T1000 (cell line): ENCODE measurements around the gene TUG1.
A peak's percentile ranks its signal among the peaks of the same experiment; 100 is the strongest.

Source experiments
- DNase-seq: peaks from one replicate; lab custom pipeline; 2025; ENCODE audit warnings: mixed read lengths; lab: John Stamatoyannopoulos, UW

The TUG1 gene

DNA sequence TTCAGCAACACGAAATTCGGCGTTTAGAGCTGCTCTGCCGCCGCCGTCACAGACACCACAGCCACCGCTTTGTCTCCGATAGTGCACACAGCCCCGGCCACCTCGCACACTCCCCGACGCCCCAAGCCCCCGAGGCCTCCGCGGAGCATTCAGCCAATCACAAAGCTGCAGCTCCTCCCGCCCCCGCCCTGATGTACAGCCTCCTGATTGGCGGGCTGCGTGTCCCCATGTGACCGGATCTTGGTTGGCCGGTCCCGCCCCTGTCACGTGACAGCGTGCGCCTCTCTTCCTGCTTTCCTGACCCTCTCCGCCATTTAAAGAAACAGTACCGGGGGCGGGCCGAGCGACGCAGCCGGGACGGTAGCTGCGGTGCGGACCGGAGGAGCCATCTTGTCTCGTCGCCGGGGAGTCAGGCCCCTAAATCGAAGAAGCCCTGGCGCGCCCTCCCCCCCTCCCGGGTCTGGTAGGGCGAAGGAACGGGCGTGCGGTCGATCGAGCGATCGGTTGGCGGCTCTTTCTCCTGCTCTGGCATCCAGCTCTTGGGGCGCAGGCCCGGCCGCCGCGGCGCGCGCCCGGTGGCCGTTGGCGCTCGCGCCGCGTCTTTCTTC, at the start of gene TUG1:
TUG1 (plus strand) TSS at position 342 of the 608 bp plus-strand sequence.
- peak; percentile 94 for DNase-seq

DNA sequence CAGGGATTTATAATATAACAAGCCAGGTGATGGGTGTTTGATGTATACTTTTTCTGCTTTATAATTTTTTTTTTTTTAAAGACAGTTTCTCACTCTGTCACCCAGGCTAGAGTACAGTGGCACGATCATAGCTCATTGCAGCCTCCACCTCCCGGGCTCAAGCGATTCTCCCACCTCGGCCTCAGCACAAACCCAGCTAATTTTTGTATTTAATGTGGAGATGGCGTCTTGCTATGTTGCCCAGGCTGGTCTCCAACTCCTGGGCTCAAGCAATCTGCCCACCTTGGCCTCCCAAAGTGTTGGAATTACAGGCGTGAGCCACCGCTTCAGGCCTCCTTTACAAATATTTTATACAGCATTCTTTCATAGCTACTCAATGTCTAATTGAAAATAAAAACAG, 49.1 kb upstream of the TUG1 start:
- DNase-seq: no peak

- peak; percentile 65 for DNase-seq
Measured at GRCh38 chr22:30920407-30920806, 48.7 kb upstream of the TUG1 start.

DNA sequence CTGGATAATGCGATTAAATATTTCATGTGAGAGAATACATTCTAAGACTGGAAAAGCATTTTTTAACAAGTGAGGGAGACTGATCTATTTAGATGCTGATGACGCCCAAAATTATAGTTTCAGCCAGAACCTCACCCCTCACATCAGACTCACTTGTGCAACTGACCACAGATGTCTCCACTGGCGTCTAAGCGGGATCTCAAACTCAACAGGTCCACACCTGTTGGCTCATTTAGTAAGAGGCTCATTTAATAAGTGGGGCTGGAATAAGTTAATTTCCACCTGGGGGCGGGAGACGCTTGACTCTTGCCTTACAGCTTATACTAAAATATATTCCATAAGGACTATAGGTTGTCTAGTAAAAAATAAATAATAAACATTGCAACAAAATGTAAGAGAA, 48.0 kb upstream of the TUG1 start:
- DNase-seq: no peak

- no peak for DNase-seq
Measured at GRCh38 chr22:30922151-30922611, 46.9 kb upstream of the TUG1 start.

DNA sequence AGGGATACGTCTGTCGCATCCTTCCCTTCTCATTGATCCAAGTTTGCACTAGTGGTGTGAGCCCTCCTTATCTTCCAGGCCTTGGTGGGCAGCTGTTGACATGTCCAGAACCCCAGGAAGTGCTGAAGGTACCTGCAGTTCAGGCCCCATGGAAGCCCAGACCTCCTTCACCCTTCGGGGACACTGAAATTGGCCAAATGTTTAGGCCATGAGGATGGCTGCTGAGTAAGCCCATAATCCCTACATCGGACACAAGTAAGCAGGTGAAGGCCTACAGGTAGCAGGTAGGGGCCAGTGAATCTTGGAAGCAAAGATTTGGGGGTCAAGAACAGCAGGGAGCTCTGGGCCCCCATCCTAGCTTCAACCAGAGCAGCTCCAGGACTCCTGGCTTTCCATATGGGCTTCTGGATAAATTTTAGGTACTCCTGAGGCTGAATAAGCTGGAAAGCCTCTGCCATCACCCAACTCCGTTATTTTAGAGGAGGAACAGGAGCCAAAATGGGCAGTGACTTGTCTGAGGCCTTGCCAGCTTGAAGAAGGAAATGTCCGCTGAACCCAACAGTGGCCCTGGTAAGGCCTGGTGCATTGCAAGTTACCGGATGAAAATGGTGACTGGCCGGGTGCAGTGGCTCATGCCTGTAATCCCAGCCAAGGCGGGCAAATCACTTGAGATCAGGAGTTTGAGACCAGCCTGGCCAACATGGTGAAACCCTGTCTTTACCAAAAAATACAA, 45.7 kb upstream of the TUG1 start:
- DNase-seq: no peak

- DNase-seq: no peak
Measured at GRCh38 chr22:30925667-30926066, 43.4 kb upstream of the TUG1 start.

DNA sequence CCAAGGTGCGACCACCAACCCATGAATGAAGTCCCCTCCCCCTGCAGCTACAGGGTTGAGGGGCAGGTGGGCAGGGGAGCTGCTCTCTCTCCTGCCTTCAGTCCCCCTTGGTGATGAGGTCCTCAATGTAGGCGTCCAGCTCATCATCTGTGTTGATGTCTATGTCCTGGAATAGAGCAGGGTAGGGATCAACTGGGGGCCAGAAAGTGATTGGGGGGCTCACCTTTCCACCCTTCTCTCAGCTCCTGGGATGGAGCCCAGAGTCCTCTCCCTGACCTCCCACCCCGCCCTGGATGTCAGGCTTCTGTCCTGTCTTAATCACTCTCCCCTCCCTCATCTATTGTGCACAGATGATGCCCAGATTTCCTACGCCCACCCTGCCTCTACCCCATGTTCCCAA, 42.4 kb upstream of the TUG1 start:
- no peak for DNase-seq

DNA sequence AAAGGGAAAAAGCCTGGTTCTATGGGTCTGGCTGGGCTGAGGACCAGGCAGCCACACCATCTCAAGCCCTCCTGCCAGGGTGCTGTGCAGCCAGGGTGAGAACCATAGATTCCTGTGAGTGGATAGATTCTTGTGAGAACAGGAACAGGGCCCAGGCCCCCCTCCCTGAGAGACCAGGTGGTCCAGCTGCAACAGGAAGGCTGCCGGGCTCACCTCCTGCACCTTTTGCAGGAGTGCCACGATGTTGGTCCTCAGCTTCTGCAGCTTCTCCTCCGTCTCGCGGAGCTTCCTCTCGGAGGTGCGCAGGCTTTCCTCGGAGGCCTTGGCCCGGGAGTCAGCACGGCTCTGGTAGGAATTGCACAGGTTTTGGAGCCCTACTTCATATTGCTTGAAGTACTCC, 41.3 kb upstream of the TUG1 start:
- DNase-seq: no peak

DNA sequence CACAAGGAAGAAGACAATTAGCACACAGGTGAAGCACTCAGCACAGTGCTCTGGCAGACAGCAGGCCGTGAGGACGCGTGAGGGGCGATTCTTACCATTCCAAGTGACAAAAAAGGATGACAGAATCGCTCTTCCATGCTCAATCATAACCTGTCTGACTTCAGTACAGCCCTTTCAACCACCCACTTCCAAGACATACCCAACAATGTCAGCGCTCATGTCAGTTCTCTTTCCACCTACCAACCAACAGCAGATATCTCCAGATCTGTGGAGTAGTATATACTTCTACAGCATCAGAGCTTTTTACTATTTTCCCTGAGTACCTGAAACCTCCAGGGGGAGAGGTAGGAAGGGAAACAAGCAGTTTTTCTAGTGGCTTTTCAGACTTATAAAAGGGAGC, 40.7 kb upstream of the TUG1 start:
- no peak for DNase-seq

DNA sequence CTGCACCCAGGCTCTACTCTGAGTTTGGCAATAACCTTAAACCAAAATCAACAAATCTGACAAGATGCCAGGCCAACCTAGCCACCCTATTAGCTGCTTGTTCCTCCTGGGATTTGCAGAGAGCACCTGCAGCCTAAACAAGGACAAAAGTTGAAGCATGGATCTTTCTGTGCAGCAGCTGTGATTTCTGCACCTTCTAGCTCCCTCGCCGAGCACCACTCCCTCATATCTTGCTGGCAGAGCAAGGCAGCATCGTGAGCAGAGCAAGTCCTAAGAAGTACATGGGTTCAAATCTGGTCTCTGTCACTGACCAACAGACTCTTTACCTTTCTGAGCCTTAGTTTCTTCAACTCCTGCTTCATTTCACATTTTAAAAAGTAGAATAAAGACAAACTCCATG, 38.8 kb upstream of the TUG1 start:
- DNase-seq: no peak

DNA sequence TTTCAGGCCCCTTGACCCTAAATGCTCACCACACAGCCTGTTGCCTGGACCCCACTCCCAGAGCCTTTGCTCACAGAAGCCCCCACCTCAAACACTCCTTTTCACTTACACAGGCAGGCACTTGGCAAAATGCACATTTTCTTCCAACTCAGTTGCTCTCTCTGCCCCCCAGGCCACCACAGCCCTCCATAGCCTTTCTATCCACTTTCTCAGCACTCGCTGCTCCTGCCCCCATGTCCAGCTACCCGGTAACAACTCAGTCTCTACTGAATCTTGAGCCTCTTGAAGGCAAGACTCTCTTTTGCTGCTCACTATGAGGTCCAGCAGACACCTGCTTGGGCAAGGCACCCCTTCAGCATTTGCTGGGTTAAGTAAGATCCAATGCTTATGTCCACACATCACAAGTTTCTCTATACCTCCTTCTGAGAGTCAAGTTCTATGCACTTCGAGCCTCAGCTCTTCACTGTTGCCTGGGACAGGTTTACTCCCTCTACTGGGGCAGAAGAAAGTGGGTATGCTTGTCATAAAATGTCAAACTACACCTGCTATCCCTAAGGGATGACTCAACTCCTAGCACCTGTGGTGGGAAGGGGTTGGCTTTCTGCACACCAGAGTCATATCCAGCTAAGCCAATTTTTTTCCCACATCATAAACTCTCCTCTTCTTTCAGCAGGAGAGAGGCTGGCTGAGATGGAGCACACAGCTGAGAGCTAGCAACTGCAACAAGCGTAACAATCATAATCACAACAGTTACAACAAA, 37.3 kb upstream of the TUG1 start:
- DNase-seq: no peak

GRCh38 chr22:30932661-30933060, 36.4 kb upstream of the TUG1 start:
- no peak for DNase-seq

DNA sequence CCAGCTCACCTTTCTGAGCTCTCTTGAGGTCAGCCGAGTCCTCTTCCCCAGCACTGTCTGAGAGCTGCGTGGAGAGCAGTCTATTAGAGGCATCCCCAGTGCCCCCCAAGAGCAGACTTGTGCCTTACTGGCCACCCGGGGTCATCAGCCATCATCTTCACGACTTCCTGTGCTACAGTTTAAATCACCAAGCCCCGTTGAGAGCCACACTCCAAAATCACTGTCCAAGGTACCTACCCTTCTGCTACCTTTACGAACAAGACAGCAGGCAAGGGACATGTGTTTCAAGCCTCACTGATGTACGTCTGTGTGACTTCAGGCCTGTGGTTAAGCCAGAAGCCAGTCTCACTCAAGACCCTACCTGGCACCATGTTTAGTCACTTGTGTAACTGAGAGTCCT, 35.6 kb upstream of the TUG1 start:
- no peak for DNase-seq

GRCh38 chr22:30934053-30934452, 35.0 kb upstream of the TUG1 start:
- DNase-seq: no peak

GRCh38 chr22:30940685-30941362, 28.2 kb upstream of the TUG1 start:
- no peak for DNase-seq

- no peak for DNase-seq
Measured at GRCh38 chr22:30941363-30941740, 27.7 kb upstream of the TUG1 start.

DNA sequence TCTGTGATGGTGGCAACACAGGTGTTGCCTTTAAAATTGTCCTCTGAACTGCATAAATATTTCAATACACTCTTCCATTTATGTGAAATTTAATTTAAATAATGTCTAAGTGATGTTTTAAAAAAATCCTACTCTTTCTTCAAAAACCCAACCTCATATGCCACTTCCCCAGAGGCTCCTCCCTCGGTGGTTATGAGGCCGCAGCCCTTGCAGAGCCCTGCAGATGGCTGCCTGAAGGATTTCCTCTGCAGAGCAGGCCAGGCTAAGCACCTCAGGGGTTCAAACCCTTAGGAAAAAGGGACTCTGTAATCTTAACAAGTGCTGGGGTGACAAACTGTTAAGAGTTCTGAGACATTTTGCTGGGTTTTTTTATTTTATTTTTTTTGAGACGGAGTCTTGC, 25.7 kb upstream of the TUG1 start:
- DNase-seq: no peak

DNA sequence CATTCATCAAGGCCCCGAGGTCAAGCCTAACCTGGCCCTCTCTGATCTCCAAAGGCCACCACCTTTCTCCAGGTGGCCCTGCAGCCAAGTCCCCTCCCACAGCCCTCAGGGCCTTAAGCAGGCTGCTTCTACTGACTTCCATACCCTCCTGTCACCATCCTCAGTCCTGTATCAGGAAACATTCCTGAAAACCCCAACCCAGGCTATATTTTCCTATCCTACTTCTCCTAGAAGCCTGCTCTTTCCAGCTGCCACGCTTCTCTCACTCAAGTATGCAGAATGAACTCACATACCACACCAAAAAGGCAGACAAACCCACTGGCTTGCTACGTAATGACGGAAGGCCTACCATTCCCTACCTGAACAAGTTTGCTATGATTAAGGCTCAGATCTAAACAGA, 24.1 kb upstream of the TUG1 start:
- no peak for DNase-seq

DNA sequence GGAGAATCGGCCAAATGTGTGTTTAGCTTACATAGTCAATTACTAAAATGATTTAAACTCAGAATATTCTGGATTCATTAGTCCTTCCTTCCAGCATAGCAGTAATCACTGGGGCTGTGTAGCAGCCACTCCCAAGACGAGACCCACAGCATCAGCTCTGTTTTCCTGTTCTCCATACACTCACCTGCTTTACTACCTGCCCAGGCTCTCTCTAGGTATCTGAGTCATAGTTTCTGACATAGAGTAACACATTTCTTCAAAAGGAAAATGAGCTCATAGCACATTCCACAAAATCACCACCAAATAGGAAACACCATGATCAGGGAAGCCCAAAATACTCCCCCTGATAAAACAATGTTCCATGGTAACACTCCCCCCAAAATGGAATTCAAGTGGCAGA, 23.4 kb upstream of the TUG1 start:
- DNase-seq: no peak

DNA sequence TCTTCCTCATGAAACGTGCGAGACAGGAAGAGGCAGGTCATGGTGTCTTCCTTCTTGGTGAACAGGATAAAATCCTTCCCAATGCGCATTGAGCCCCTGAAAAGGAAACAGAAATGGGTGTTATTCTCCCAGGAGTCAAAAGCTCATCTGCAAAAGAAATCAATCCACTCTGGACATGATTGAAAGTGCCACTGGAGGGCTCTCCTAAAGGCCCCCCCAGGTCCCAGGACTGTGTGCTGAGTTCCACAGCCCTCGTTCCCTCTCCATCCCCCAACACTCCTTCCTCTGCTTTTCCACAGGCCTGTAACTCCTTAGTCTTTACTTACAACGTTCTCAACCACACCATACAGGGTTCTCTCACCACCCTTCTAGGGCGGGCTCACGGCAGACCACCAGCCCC, 22.7 kb upstream of the TUG1 start:
- DNase-seq: no peak

- DNase-seq: no peak
Measured at GRCh38 chr22:30947173-30947815, 21.8 kb upstream of the TUG1 start.
